Left renal pelvis (tissue), 4 donors: ENCODE results near the gene IQGAP2. TPM values are rescaled to one million over a fixed set of nuclear protein-coding genes. Genes with fewer than 3 reads are reported as not detected.
"Not testable (repeated sequence)": the region's sequence is repeated elsewhere in the genome, so short reads cannot be mapped to it uniquely, and the experiment has no call there.

Source experiments
- DNase-seq, 4 donors: peaks; one replicate each; pipeline ENCODE4 v3.0.0-alpha.2; 2013; ENCODE audit warnings: low read depth in 4 of 4, low spot score in 3 of 4
- polyA plus RNA-seq, 4 donors: library from polyadenylated mRNA; unstranded; fragments of 120-200 nt; gene quantifications; one replicate each; pipeline ENCODE4 v1.2.1, GENCODE V29; 2013; ENCODE audit not compliant: insufficient read length in 4 of 4

Gene IQGAP2
- polyA plus RNA-seq, 4 donors = 20.0 to 72.1 (median 68.3) TPM

- no peak for DNase-seq
Observed at GRCh38 chr5:76408104-76408654, 5.1 kb downstream of the IQGAP2 start.

- no peak for DNase-seq
Observed at GRCh38 chr5:76412511-76412910, 9.4 kb downstream of the IQGAP2 start.

- DNase-seq = no peak
Observed at GRCh38 chr5:76413746-76414145, 10.7 kb downstream of the IQGAP2 start.

- DNase-seq = no peak
Observed at GRCh38 chr5:76414788-76415187, 11.7 kb downstream of the IQGAP2 start.

GRCh38 chr5:76415855-76416254, 12.8 kb downstream of the IQGAP2 start:
- DNase-seq = no peak

GRCh38 chr5:76419597-76420298, 16.7 kb downstream of the IQGAP2 start:
- no peak for DNase-seq

- DNase-seq = no peak
Observed at GRCh38 chr5:76422227-76422626, 19.1 kb downstream of the IQGAP2 start.

- DNase-seq = no peak
Observed at GRCh38 chr5:76422742-76423141, 19.7 kb downstream of the IQGAP2 start.

- DNase-seq = no peak
Observed at GRCh38 chr5:76425146-76425545, 22.1 kb downstream of the IQGAP2 start.

GRCh38 chr5:76425928-76426804, 23.1 kb downstream of the IQGAP2 start:
- DNase-seq = no peak

- DNase-seq = no peak
Observed at GRCh38 chr5:76427206-76428140, 24.4 kb downstream of the IQGAP2 start.

GRCh38 chr5:76428550-76428949, 25.5 kb downstream of the IQGAP2 start:
- not testable (repeated sequence) for DNase-seq

GRCh38 chr5:76433261-76433660, 30.2 kb downstream of the IQGAP2 start:
- no peak for DNase-seq

GRCh38 chr5:76437507-76437906, 34.4 kb downstream of the IQGAP2 start:
- DNase-seq = not testable (repeated sequence)

- no peak for DNase-seq
Observed at GRCh38 chr5:76438025-76438424, 34.9 kb downstream of the IQGAP2 start.

- DNase-seq = no peak
Observed at GRCh38 chr5:76439201-76439600, 36.1 kb downstream of the IQGAP2 start.

- DNase-seq = no peak
Observed at GRCh38 chr5:76439929-76440328, 36.8 kb downstream of the IQGAP2 start.

GRCh38 chr5:76441101-76441500, 38.0 kb downstream of the IQGAP2 start:
- DNase-seq = no peak

- no peak for DNase-seq
Observed at GRCh38 chr5:76441890-76442673, 39.0 kb downstream of the IQGAP2 start.
